Loucy (cell line): ENCODE measurements around the gene NECTIN4.

Experiments used
- EZH2phosphoT487 ChIP-seq: fragments of 200-600 bp; IDR thresholded peaks from 2 replicates; pipeline ENCODE4 v1.6.1; 2018; ENCODE audit warnings: antibody characterized with exemption, mild to moderate bottlenecking, moderate library complexity, borderline replicate concordance
- TF ChIP-seq, protein P1 (sequence below): fragments of 200-600 bp; sonication (generic); conservative IDR thresholded peaks from 2 replicates; pipeline ENCODE4 v1.5.1; 2014; ENCODE audit warnings: mild to moderate bottlenecking, antibody characterized with exemption, low read length

DNA sequence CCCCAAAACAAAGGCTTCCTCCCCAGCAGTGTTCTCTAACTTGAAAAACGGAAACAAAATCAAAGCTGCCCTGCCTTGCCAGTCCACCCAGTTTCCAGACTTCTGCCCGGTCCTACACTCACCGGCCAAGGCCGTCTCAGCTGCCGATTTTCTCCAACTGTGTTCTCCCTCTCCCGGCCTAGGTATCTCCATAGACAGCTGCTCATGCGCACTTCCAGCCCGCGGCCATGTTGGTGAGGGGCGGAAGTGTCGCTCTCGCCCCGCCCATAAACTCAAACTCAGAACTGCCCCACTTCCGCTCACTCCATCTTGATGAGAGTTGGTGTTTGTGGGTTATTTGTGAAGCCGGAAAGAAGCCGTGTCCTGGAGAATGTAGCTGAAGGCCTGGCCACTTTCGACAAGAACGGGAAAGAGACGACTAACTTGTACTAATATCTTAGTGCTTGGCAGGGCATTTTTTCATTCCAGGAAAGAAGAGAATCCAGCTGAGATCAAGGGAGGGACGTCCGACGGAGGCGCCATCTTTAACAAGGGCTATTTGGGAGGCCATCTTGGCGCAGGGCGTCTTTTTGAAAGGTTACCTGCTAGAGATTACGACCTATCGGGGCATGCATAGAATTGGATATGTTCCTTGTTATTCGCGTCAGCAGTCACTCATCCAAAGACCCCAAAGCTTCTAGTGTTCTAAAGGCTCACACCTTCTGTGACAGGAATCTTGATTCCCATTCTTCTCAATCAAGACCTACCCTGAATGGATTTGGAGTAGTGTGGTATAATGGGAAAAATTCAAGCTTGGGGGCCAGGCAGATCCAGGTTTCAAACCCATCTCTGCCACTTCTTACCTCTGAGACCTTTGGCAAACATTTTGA, 43.4 kb downstream of the NECTIN4 start, which contains the start of gene USF1:
- TF ChIP-seq, protein P1, sequence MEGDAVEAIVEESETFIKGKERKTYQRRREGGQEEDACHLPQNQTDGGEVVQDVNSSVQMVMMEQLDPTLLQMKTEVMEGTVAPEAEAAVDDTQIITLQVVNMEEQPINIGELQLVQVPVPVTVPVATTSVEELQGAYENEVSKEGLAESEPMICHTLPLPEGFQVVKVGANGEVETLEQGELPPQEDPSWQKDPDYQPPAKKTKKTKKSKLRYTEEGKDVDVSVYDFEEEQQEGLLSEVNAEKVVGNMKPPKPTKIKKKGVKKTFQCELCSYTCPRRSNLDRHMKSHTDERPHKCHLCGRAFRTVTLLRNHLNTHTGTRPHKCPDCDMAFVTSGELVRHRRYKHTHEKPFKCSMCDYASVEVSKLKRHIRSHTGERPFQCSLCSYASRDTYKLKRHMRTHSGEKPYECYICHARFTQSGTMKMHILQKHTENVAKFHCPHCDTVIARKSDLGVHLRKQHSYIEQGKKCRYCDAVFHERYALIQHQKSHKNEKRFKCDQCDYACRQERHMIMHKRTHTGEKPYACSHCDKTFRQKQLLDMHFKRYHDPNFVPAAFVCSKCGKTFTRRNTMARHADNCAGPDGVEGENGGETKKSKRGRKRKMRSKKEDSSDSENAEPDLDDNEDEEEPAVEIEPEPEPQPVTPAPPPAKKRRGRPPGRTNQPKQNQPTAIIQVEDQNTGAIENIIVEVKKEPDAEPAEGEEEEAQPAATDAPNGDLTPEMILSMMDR, result no peak
- no peak for TF ChIP-seq EZH2phosphoT487
